GM19324 (cell line): ENCODE data around the gene ICAM3.
A peak's percentile ranks its signal among the peaks of the same experiment; 100 is the strongest.
"Not testable (repeated sequence)": the region's sequence is repeated elsewhere in the genome, so short reads cannot be mapped to it uniquely, and the experiment has no call there.

Source experiments
- ATAC-seq: cut with Tn5 transposase; IDR thresholded peaks from one replicate; pipeline ENCODE4 v1.9.1; 2021; ENCODE audit warnings: mild to moderate bottlenecking, moderate library complexity; ENCODE audit not compliant: unreplicated experiment, low FRiP score

ICAM3 gene

DNA sequence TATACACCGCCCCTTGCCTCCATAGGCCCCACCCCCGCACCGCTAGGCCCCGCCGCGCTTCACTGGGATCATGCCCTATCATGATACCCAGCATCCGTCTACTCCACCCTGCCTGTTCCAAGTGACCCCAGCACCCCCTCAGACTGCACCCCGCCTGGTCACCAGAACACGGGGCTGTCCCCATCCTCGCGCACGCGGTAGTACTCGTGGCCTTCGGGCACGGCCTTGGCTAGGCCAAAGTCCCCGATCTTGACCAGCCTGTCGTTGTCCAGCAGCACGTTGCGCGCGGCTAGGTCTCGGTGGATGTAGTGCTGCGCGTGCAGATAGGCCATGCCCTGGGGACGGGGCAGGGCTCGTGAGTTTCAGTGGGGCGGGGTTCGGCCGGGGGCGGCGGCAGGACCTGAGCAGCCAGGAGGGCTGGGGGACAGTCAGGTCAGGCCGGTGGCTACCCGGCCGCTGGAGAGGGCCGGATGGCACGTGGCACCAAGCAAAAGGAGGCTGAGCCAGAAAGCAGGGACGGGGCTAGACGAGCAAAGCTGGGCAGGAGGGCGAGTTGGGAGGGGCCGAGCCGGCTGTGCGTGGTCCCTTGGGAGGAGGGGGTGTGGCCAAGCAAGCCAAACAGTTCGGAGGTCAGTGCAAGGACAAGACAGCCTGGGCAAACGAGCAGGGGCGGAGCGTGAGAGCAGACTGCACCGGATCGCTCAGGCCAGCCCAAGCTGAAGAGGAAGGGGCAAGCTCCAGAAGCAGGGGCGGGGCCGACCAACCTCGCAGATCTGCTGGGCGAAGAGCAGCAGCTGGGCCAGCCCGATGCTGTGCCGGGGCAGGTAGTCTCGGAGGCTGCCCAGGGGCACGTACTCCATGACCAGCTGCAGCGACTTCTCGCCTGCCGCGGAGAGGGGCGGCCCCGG is 13.6 kb upstream of the ICAM3 start:
- ATAC-seq, result no peak

- no peak for ATAC-seq
Measured at GRCh38 chr19:10346509-10346908, 7.1 kb upstream of the ICAM3 start.

GRCh38 chr19:10344780-10345179 is 5.4 kb upstream of the ICAM3 start:
- ATAC-seq, result no peak

GRCh38 chr19:10343495-10343894 is 4.1 kb upstream of the ICAM3 start:
- no peak for ATAC-seq

DNA sequence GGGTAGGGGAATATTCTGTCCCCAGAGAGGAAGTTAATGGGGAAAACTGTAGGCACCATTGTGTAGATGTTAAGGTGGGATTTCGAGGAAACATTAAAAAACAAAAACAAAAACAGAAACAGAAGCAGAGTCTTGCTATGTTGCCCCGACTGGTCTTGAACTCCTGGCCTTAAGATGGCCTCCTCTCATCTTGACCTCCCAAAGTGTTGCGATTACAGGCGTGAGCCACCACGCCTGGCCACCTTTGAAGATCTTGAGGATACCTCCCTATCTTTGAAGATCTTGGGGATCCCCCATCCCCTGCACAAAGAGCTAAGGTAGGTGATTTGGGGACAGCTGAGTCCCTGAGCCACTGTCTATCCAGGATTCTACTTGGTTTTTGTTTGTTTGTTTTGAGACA is 553 bp upstream of the ICAM3 start:
- ATAC-seq, result no peak

DNA sequence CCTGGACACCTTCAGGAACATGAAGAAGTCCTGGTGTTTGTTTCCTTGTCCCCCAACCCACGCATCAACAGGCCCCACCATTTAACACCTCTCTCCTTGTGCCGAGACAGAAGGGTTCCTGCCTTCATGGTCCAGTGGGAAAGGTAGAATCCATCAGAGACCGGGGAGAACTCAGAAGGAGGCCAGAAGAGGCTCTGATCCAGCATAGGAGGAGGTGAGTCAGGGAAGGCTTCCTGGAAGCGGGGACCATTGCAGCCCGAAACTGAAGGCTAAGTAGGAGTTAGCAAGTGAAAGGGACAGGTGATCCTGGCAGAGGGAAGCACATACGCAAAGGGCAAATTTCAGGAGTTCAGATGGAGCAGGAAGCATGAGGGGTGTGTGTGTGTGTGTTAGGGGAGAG is 484 bp downstream of the ICAM3 start:
- ATAC-seq, result no peak

DNA sequence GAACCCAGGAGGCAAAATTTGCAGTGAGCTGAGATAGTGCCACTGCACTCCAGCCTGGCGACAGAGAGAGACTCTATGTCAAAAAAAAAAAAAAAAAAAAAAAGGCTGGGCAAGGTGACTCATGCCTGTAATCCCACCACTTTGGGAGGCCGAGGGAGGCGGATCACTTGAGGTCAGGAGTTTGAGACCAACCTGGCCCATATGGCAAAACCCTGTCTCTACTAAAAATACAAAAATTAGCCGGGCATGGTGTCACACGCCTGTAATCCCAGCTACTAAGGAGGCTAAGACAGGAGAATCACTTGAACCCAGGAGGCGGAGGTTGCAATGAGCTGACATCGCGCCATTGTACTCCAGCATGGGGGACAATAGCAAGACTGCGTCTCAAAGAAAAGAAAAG is 2.7 kb downstream of the ICAM3 start:
- ATAC-seq, result not testable (repeated sequence)

GRCh38 chr19:10335352-10335985 is 4.0 kb downstream of the ICAM3 start:
- ATAC-seq, result no peak

DNA sequence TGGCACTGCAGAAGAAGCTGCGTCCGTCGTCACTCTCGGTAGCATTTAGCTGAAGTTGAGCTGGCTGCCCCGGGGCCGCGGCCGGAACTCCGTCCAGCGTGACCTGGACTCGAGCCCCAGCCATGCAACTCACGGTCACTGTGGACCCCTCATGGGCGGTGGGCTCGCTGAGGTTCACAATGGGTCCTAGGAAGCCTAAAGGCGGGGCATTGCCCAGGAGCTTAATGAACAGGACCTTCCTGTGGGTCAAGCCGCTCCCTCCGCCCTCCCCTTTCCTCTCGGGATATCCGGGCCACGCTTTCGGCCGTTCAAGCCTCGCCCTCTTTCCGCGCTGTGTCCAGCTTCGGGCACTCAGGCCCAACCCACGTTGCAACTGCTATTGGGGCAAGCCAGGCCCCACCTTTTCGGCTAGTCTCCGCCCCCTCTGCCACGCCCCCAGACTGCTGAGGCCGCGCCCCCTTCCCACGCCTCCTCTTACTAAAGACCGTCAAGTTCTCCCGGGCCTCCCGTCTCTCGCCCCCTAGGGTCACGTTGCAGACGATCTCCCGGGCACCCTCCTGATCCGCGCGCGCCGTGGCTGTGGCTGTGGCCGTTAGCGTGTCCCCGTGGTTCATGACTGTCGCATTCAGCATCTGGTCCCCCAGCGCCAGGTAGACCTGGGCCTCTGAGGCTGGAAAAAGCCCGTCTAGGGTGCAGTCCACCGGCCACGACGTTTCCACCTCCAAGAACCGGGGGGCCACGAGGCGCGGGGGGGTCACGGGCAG is 4.7 kb downstream of the ICAM3 start:
- ATAC-seq, result no peak

DNA sequence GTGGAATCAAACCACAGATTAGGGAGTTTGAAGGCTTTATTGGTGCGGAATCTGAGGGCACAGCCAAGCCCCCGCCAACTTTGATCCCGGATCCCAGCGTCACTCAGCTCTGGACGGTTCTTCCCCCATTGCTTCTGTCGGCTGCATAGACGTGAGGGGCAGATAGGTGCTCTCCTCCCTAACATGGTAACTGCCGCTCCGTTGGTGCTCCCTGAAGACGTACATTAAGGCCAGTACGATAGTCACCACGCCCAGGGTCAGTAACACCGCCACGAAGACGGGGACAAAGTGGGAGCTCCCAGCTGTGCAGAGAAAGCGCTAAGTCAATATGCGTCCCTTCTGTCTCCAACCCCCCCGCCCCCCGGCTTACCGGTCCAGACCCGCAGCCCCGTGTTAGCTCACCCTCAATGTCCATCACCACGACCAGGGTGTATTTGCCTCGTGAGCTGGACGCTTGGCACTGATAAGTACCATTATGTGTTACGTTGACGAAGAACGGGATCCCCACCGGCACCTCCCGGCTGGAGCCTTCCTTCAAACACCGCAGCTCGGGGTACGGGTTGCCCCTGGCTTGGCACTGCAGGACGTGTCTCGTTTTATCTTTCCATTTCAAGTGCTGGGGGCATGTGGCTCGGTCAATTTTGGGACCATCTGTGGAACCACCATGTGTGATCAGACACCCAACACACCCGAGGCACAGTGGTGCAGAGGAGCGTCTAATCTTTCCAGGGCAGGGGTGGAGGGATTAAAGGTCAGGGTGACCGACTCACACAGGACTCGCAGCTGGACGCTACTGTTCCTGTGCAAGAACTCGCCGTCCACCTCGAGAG is 5.5 kb downstream of the ICAM3 start:
- ATAC-seq, result no peak

DNA sequence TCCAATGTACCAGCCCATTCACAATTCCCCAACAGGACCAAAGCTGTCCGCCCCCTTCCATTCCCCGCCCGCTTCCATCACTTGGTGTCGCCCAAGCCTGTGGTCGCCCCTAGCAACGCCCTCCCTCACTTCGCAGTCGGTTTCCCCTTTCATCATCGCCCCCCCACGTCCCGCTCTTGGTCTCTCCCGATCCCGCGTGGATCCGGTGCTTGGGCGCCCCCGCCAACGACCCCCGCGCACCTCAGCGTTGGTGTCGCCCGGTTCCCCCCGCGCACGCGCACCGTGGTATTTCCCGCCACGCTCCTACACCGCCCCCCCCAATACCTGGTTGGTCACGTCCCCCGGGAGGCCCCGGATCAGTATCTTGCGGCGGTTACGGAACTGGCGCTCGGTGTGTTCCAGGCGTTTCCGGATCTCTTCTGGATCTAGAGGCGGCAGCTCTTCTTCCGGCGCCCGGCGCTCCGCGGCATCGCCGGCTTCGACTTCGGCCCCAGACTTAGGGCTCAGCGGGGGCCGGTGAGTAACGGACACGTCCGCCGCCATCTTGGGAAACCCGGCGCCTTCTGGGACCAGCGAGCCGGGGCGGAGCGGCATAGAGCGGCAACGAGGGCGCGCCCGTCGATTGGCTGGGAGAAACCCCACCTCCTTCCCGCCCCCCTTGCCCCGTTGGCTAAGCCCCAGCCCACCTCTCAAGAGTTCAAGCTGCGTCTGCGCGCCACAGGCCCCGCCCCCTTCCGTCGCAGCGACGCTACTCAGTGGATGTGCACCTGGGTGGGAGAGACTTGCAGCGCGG is 6.3 kb downstream of the ICAM3 start, which contains the start of gene RAVER1:
RAVER1 (minus strand) TSS at position 565 of the 793 bp plus-strand sequence; CDS start at position 543, 22 bp downstream.
- ATAC-seq, result peak; percentile 89

- ATAC-seq, result no peak
Measured at GRCh38 chr19:10332158-10332964, 7.1 kb downstream of the ICAM3 start.

- ATAC-seq, result no peak
Measured at GRCh38 chr19:10329555-10329954, 9.9 kb downstream of the ICAM3 start.

GRCh38 chr19:10328558-10329429 is 10.6 kb downstream of the ICAM3 start:
- ATAC-seq, result no peak

DNA sequence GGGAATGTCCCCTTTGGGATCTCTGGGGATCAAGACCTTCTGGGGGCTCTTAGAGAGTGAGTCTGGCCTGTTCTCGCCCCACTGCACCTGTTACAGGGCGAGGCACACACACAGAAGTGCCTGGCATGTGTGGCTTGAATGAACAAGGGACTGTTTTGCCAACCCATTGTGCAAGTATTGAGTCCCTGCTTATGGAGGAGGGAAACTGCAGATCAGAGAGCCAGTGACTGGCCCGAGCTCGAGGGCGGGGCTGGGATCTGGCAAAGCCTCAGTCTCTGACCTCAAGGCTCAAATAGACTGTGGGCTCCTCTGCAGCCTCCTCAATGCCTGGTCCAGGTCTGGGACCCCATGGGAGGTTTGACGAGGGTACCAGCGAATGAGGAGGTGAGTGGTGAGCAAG is 11.6 kb downstream of the ICAM3 start:
- ATAC-seq, result no peak

DNA sequence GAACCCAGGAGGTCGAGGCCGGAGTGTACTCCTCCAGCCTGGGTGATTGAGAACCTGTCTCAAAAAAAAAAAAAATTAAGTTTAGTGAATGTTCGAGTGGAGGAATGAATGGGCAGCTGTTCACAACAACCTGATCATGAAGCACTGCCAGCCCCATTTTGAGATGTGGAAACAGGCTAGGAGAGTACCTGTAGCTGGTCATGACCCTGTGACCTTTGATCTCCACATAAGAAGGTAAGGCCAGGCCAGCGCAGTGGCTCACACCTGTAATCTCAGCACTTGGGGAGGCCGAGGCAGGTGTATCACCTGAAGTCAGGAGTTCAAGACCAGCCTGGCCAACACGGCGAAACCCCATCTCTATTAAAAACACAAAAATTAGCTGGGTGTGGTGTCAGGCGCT is 13.7 kb downstream of the ICAM3 start:
- ATAC-seq, result no peak
